Activated naive CD4-positive, alpha-beta T cell treated with anti-CD3 and anti-CD28 coated beads for 36 hours (primary cell): Measurements from ENCODE around the gene MROH2A. TPM values are rescaled to one million over a fixed set of nuclear protein-coding genes. Genes with fewer than 3 reads are reported as not detected.

ENCODE experiments used
- CTCF ChIA-PET: fragments of 350-600 bp; sonication (Branson Sonifier 250); formaldehyde crosslinking; loops from one replicate; lab custom pipeline; 2021; ENCODE audit warnings: antibody characterized with exemption; lab: Charles Lee
- DNase-seq: peaks from one replicate; pipeline ENCODE4 v3.0.0-alpha.2; 2020
- H3K27ac Mint-ChIP-seq: one replicate; pipeline ENCODE4 v1.8.0; 2021; ENCODE audit warnings: mild to moderate bottlenecking, mixed read lengths
- H3K27me3 Mint-ChIP-seq: one replicate; pipeline ENCODE4 v1.8.0; 2021; ENCODE audit warnings: low read depth, mixed read lengths
- H3K36me3 Mint-ChIP-seq: one replicate; pipeline ENCODE4 v1.8.0; 2021; ENCODE audit warnings: low read depth, mixed read lengths
- H3K4me1 Mint-ChIP-seq: one replicate; pipeline ENCODE4 v1.8.0; 2021; ENCODE audit warnings: low read depth, mixed read lengths
- H3K4me3 Mint-ChIP-seq: one replicate; pipeline ENCODE4 v1.8.0; 2021; ENCODE audit warnings: mild to moderate bottlenecking, moderate library complexity, mixed read lengths
- H3K9me3 Mint-ChIP-seq: one replicate; pipeline ENCODE4 v1.8.0; 2021; ENCODE audit warnings: mixed read lengths
- intact Hi-C: fragments of 100-400 bp; cut with micrococcal nuclease; formaldehyde crosslinking; loops from one replicate; pipeline ENCODE4 v1.15.1; 2023
- total RNA-seq, 2 experiments: library from RNA; stranded (reverse); gene quantifications; one replicate each; pipeline ENCODE4 v1.2.3, GENCODE V29; 2021

Gene MROH2A
- total RNA-seq, 2 experiments from 2014 or later: not detected

DNA sequence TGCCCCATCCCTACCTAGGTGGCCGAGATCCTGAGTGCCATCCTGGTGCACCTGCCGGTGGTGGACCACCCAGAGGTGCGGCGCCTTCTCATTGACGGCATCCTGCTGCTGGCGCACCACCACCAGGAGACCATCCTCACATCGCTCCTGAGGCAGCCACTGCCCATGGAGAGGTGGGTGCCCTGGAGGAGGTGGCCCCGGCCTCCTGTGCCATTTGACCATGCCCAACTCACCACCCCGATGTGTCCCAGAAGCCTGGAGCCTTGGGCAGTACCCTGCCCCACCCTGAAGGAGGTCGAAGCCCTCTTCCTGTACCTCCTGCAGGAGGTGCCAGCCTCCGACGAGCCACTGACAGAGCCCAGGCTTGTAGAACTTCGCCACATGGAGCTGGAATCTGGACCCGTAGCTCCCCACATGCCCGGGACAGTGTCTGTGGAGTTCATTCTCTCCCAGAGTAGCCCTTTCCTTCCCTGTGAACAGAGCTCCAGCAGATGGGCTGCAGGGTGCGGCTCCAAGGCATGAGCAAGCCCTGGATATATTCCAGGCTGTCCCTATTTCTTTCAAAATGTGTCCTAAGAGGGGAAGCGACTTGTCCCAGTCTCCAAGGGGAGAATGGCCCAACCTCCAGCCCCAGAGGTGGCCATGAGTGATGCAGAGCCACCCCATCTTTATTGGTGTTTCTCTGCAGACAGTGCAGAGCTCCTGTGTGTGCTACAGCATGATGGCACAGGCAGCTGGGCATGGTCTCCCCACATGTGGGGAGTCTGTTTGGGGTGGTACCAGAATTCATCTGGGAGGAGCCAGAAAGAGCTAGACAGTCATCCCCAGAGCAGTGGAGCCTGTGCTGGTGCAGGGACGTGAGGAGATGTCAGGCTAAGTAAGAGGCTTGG, 42.0 kb downstream of the MROH2A start:
- H3K4me3 Mint-ChIP-seq: no peak overlapping the region
- H3K9me3 Mint-ChIP-seq: no peaks in the 10 kb centered on the region
- H3K27ac Mint-ChIP-seq: no peak overlapping the region
- no peaks in the 10 kb centered on the region for H3K27me3 Mint-ChIP-seq
- H3K36me3 Mint-ChIP-seq: no peaks in the 10 kb centered on the region
- DNase-seq: no peak
- no peaks in the 10 kb centered on the region for H3K4me1 Mint-ChIP-seq
- intact Hi-C loops: no loop called here
- CTCF ChIA-PET: interaction anchor here (0.7 kb wide), 1 partner anchor 1001 kb away, joined by 3 read pairs; no protein-coding TSS in a partner anchor

DNA sequence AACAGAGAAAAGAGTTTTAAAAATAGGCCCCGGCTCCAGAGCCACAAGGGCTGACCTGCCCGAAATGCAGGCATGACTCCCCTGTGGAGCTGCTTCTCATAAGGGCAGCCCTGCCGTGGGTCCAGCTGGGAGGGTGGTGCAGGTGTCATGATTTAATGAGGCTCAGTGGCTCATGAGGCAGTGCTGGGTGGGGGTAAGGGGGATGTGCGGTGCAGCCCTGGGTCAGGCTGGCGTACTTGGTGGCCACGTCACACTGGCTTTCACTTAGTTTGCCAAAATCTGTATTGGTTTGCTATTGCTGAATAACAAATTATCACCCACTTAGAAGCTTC, 42.6 kb downstream of the MROH2A start:
- H3K36me3 Mint-ChIP-seq: no peaks in the 10 kb centered on the region
- intact Hi-C loops: no loop called here
- no peak overlapping the region for H3K27ac Mint-ChIP-seq
- H3K9me3 Mint-ChIP-seq: no peaks in the 10 kb centered on the region
- no peak for DNase-seq
- CTCF ChIA-PET: interaction anchor here (0.7 kb wide), 1 partner anchor 1002 kb away, joined by 3 read pairs; no protein-coding TSS in a partner anchor
- H3K4me3 Mint-ChIP-seq: no peak overlapping the region
- no peaks in the 10 kb centered on the region for H3K27me3 Mint-ChIP-seq
- no peaks in the 10 kb centered on the region for H3K4me1 Mint-ChIP-seq

DNA sequence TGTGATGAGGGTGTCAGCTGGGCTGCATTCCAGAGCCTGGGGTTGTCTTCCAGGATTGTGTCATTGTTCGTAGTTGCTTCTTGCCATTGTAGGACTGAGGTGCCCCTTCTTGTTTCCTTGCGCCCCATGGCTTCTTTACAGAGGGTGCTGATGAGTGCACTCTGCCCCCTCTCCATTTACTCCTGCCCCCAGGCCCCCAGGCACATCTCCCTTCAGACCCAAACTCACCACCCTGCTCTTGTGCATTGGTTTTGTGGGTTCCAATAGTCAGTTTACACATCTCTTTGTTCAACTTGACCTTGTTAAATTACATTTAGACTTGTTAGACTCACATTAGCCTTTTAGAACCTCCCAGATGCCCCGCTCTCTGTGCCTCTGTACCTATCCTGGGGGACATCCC, 43.1 kb downstream of the MROH2A start:
- Mint-ChIP-seq H3K27ac (no peak overlapping the region), H3K9me3 (no peaks in the 10 kb centered on the region), H3K36me3 (no peaks in the 10 kb centered on the region), H3K27me3 (no peaks in the 10 kb centered on the region), H3K4me3 (no peak overlapping the region), H3K4me1 (no peaks in the 10 kb centered on the region)
- CTCF ChIA-PET: no interaction called here
- intact Hi-C loops: no loop called here
- no peak for DNase-seq

- DNase-seq: no peak
- Mint-ChIP-seq H3K27me3 (no peaks in the 10 kb centered on the region), H3K4me1 (no peaks in the 10 kb centered on the region), H3K27ac (no peak overlapping the region), H3K36me3 (no peaks in the 10 kb centered on the region), H3K9me3 (no peaks in the 10 kb centered on the region), H3K4me3 (no peak overlapping the region)
- intact Hi-C loops: no loop called here
- CTCF ChIA-PET: no interaction called here
These were observed 43.6 kb downstream of the MROH2A start for GRCh38 chr2:233821709-233822100.

GRCh38 chr2:233822101-233822771, 44.1 kb downstream of the MROH2A start:
- no peak for DNase-seq

DNA sequence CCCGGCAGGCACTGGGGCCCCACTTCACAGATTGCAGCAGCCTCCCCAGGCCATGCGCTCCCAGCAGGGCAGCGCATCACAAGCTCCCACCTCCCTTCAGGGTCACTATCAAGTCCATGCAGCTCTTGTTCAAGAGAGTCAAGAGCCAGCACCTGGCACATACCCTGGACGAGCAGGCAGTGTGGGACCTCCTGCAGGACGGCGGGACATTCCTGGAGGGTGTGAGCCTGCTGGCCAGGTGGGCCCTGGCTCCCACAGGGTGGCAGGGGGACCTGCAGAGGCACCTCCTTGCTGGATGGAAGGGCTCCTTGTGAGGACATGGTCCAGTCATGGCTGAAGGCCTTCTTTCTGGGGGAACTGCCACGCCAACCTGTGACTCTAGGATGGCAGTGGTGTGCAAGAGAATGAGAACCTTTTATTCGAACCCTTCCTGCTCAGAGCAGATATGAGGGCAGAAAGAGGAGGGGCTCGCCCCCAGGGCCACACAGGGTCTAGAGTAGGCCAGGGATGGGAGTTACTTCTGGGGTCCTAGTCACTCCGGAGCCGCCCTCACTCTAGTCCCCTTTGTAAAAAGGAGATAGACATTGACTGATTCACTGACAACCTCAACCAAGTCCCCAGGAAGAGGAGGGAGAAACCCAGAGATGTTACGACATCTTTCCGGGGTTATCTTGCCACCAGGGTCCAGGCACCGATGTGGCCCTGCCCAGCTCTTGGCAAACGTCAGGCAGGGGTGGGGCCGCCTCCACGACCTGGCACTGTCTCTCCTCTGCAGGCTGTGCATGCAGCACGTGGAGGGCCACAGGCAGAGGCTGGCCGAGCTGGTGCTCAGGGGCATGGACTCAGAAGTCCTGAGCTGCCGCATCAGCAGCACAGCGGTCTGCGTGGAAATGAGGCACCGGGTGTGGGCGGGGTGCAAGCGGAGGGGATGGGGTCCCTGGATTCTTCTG, 44.9 kb downstream of the MROH2A start:
- CTCF ChIA-PET: no interaction called here
- Mint-ChIP-seq H3K27ac (no peak overlapping the region), H3K36me3 (no peaks in the 10 kb centered on the region), H3K4me3 (no peak overlapping the region), H3K9me3 (no peaks in the 10 kb centered on the region), H3K4me1 (no peaks in the 10 kb centered on the region), H3K27me3 (no peaks in the 10 kb centered on the region)
- no peak for DNase-seq
- intact Hi-C loops: no loop called here

More at GRCh38 chr2:233822101-233822771, 44.1 kb downstream of the MROH2A start:
- intact Hi-C loops: no loop called here
- H3K9me3 Mint-ChIP-seq: no peaks in the 10 kb centered on the region
- no peaks in the 10 kb centered on the region for H3K27me3 Mint-ChIP-seq
- CTCF ChIA-PET: no interaction called here
- H3K4me1 Mint-ChIP-seq: no peaks in the 10 kb centered on the region
- H3K27ac Mint-ChIP-seq: no peak overlapping the region
- no peak overlapping the region for H3K4me3 Mint-ChIP-seq
- no peaks in the 10 kb centered on the region for H3K36me3 Mint-ChIP-seq

GRCh38 chr2:233823731-233824121, 45.6 kb downstream of the MROH2A start:
- DNase-seq: no peak
- CTCF ChIA-PET: no interaction called here
- H3K27ac Mint-ChIP-seq: no peak overlapping the region
- no peaks in the 10 kb centered on the region for H3K36me3 Mint-ChIP-seq
- H3K9me3 Mint-ChIP-seq: no peaks in the 10 kb centered on the region
- intact Hi-C loops: no loop called here
- no peaks in the 10 kb centered on the region for H3K4me1 Mint-ChIP-seq
- no peaks in the 10 kb centered on the region for H3K27me3 Mint-ChIP-seq
- H3K4me3 Mint-ChIP-seq: no peak overlapping the region

DNA sequence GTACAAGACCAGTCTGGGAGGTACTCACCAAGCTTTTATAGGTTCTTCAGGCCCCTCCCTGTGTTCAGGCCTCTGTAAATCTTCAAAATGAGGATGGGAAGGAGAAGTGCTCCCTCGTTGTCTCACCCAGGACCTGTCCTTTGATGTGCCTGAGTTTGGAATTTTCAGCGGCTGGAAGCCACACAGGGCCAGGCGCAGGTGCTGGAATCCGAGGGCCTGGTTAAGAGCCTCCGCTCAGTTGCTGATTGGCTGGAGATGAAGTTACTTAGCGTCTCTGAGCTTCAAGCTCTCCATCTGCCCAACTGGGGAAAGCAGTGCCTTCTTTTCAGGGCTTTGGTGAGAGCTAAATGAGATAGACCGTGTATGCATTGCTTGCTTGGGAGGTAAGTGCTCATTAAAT, 46.2 kb downstream of the MROH2A start:
- no peak overlapping the region for H3K4me3 Mint-ChIP-seq
- H3K27ac Mint-ChIP-seq: no peak overlapping the region
- no peaks in the 10 kb centered on the region for H3K9me3 Mint-ChIP-seq
- no peaks in the 10 kb centered on the region for H3K36me3 Mint-ChIP-seq
- CTCF ChIA-PET: interaction anchor here (0.6 kb wide), 2 partner anchors 21 to 33 kb away, joined by 3 to 5 read pairs; no protein-coding TSS in a partner anchor
- no peaks in the 10 kb centered on the region for H3K4me1 Mint-ChIP-seq
- intact Hi-C loops: no loop called here
- no peak for DNase-seq
- no peaks in the 10 kb centered on the region for H3K27me3 Mint-ChIP-seq

DNA sequence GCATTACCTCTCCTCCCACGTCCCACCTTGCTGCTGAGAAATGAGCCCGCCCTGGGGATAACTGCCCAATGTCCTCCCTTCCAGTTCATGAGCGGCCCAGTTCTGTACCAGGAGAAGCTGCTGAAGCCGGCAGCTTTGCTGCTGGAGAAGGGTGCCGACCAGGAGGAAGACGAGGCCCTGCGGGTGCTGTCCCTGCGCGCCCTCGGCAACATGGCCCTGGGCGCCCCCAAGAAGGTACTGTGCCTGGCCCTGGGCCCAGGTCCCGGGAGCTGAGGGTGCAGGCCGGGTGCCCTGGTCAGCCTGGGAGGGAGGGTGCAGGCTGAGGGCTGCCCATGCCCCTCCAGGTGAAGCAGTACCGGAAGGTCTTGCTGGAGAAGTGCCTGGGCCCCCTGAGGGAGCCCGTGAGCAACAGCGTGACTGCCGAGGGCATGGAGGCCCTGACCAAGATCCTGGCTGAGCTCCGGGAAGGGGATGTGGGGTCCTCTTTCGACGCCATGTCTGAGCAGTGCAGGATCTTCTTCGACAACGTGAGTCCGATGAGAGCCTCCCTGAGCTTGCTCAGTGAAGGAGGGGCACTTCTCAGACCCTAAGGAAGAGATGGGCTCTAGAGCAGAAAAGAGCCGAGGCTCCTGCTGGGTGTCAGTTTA, 50.5 kb downstream of the MROH2A start:
- Mint-ChIP-seq H3K4me1 (no peaks in the 10 kb centered on the region), H3K27me3 (no peaks in the 10 kb centered on the region), H3K36me3 (no peaks in the 10 kb centered on the region), H3K27ac (no peak overlapping the region), H3K4me3 (no peak overlapping the region), H3K9me3 (no peaks in the 10 kb centered on the region)
- DNase-seq: no peak
- intact Hi-C loops: no loop called here
- CTCF ChIA-PET: no interaction called here

- intact Hi-C loops: no loop called here
- DNase-seq: no peak
- Mint-ChIP-seq H3K36me3 (peaks cover 2% of the 10 kb centered on the region), H3K4me1 (no peaks in the 10 kb centered on the region), H3K4me3 (no peak overlapping the region), H3K27ac (no peak overlapping the region), H3K27me3 (no peaks in the 10 kb centered on the region), H3K9me3 (no peaks in the 10 kb centered on the region)
- CTCF ChIA-PET: no interaction called here
These were observed 51.3 kb downstream of the MROH2A start for GRCh38 chr2:233829193-233830110.

GRCh38 chr2:233830111-233830802, 52.1 kb downstream of the MROH2A start:
- no peak overlapping the region for H3K4me3 Mint-ChIP-seq
- H3K4me1 Mint-ChIP-seq: no peaks in the 10 kb centered on the region
- CTCF ChIA-PET: no interaction called here
- peaks cover 8% of the 10 kb centered on the region for H3K36me3 Mint-ChIP-seq
- H3K9me3 Mint-ChIP-seq: no peaks in the 10 kb centered on the region
- H3K27ac Mint-ChIP-seq: no peak overlapping the region
- no peak for DNase-seq
- intact Hi-C loops: no loop called here
- H3K27me3 Mint-ChIP-seq: no peaks in the 10 kb centered on the region
